H9 (cell line): ENCODE results near the gene MRPL54. TPM values are rescaled to one million over a fixed set of nuclear protein-coding genes. Genes with fewer than 3 reads are reported as not detected.

Source experiments
- DNase-seq: peaks from one replicate; pipeline ENCODE4 v3.0.0-alpha.2; 2017
- H2AFZ ChIP-seq: one replicate; pipeline ENCODE4 v1.6.1; 2013; ENCODE audit warnings: mild to moderate bottlenecking, low read length, control low read depth, moderate library complexity
- H2AK5ac ChIP-seq: 2 replicates; pipeline ENCODE4 v1.6.1; 2013; ENCODE audit warnings: low read length, control low read depth, mixed read lengths; ENCODE audit not compliant: insufficient read length
- H2BK120ac ChIP-seq: one replicate; pipeline ENCODE4 v1.6.1; 2013; ENCODE audit warnings: low read depth, mild to moderate bottlenecking, low read length, control low read depth, inconsistent platforms; ENCODE audit not compliant: poor library complexity, severe bottlenecking
- H2BK12ac ChIP-seq: 2 replicates; pipeline ENCODE4 v1.6.1; 2013; ENCODE audit warnings: low read length, control low read depth, mixed read lengths, low read depth; ENCODE audit not compliant: insufficient read length
- H2BK15ac ChIP-seq: 2 replicates; pipeline ENCODE4 v1.6.1; 2013; ENCODE audit warnings: low read depth, low read length, control low read depth
- H2BK20ac ChIP-seq: one replicate; pipeline ENCODE4 v1.6.1; 2013; ENCODE audit warnings: low read depth, mild to moderate bottlenecking, low read length, control low read depth, inconsistent platforms; ENCODE audit not compliant: poor library complexity, severe bottlenecking
- H2BK5ac ChIP-seq: 2 replicates; pipeline ENCODE4 v1.6.1; 2013; ENCODE audit warnings: low read length, control low read depth, mixed read lengths; ENCODE audit not compliant: insufficient read length
- H3K14ac ChIP-seq: 2 replicates; pipeline ENCODE4 v1.6.1; 2013; ENCODE audit warnings: low read length, control low read depth; ENCODE audit not compliant: insufficient read depth
- H3K18ac ChIP-seq: 2 replicates; pipeline ENCODE4 v1.6.1; 2013; ENCODE audit warnings: low read depth, mild to moderate bottlenecking, mixed read lengths, low read length, control low read depth; ENCODE audit not compliant: insufficient read length
- H3K23ac ChIP-seq: 2 replicates; pipeline ENCODE4 v1.6.1; 2013; ENCODE audit warnings: low read length, control low read depth, mixed read lengths, low read depth; ENCODE audit not compliant: insufficient read length
- H3K23me2 ChIP-seq: 2 replicates; pipeline ENCODE4 v1.6.1; 2013; ENCODE audit warnings: low read depth, mild to moderate bottlenecking, mixed read lengths, low read length, control low read depth; ENCODE audit not compliant: insufficient read length, poor library complexity, severe bottlenecking
- H3K27ac ChIP-seq: 2 replicates; pipeline ENCODE4 v1.5.1; 2013; ENCODE audit warnings: low read length, control low read depth, mixed read lengths, low read depth; ENCODE audit not compliant: insufficient read length
- H3K27me3 ChIP-seq: 2 replicates; pipeline ENCODE4 v1.6.1; 2013; ENCODE audit warnings: low read length, control low read depth, inconsistent platforms; ENCODE audit not compliant: insufficient read depth
- H3K4ac ChIP-seq: 2 replicates; pipeline ENCODE4 v1.6.1; 2013; ENCODE audit warnings: low read depth, mild to moderate bottlenecking, control low read depth, inconsistent platforms, low read length, moderate library complexity
- H3K4me1 ChIP-seq: 2 replicates; pipeline ENCODE4 v1.6.1; 2013; ENCODE audit warnings: low read length, control low read depth, inconsistent platforms; ENCODE audit not compliant: insufficient read depth
- H3K4me2 ChIP-seq: 2 replicates; pipeline ENCODE4 v1.6.1; 2013; ENCODE audit warnings: low read length, control low read depth, mixed read lengths; ENCODE audit not compliant: insufficient read length, insufficient read depth
- H3K56ac ChIP-seq: 2 replicates; pipeline ENCODE4 v1.6.1; 2013; ENCODE audit warnings: low read depth, mild to moderate bottlenecking, mixed read lengths, low read length, control low read depth; ENCODE audit not compliant: insufficient read length
- H3K79me1 ChIP-seq: 2 replicates; pipeline ENCODE4 v1.6.1; 2013; ENCODE audit warnings: low read depth, mild to moderate bottlenecking, moderate library complexity, low read length, control low read depth, inconsistent platforms; ENCODE audit not compliant: insufficient read depth, poor library complexity, severe bottlenecking
- H3K79me2 ChIP-seq: 2 replicates; pipeline ENCODE4 v1.6.1; 2013; ENCODE audit warnings: low read length, control low read depth, inconsistent platforms; ENCODE audit not compliant: insufficient read depth
- H3K9ac ChIP-seq: 2 replicates; pipeline ENCODE4 v1.6.1; 2013; ENCODE audit warnings: low read length, control low read depth, mixed read lengths; ENCODE audit not compliant: insufficient read length; ENCODE audit errors: extremely low read depth
- H3K9me3 ChIP-seq: one replicate; pipeline ENCODE4 v1.6.1; 2013; ENCODE audit warnings: low read depth, low read length, inconsistent platforms; ENCODE audit not compliant: control insufficient read depth
- H3T11ph ChIP-seq: one replicate; pipeline ENCODE4 v1.6.1; 2013; ENCODE audit warnings: mild to moderate bottlenecking, low read length, control low read depth, inconsistent platforms
- H4K20me1 ChIP-seq: one replicate; pipeline ENCODE4 v1.6.1; 2013; ENCODE audit not compliant: control insufficient read depth, insufficient read length, insufficient read depth
- H4K5ac ChIP-seq: 2 replicates; pipeline ENCODE4 v1.6.1; 2013; ENCODE audit warnings: low read depth, mild to moderate bottlenecking, mixed read lengths, low read length, control low read depth; ENCODE audit not compliant: insufficient read length
- H4K8ac ChIP-seq: replicated peaks from 2 replicates; pipeline ENCODE4 v1.6.1; 2013; ENCODE audit warnings: low read length, control low read depth, mixed read lengths, low read depth; ENCODE audit not compliant: insufficient read length
- H4K91ac ChIP-seq: 2 replicates; pipeline ENCODE4 v1.6.1; 2013; ENCODE audit warnings: low read depth, mild to moderate bottlenecking, moderate library complexity, mixed read lengths, low read length, control low read depth; ENCODE audit not compliant: insufficient read length
- H3K27ac Mint-ChIP-seq, 3 experiments: 2 replicates in 2 of 3; 3 replicates in 1 of 3; pipeline ENCODE4 v1.8.0; 2020 to 2021; ENCODE audit warnings: mixed read lengths in 3 of 3, mild to moderate bottlenecking in 1 of 3, moderate library complexity in 1 of 3
- H3K27me3 Mint-ChIP-seq: 2 replicates; pipeline ENCODE4 v1.8.0; 2021; ENCODE audit warnings: low read depth, mild to moderate bottlenecking, moderate library complexity, mixed read lengths
- H3K36me3 Mint-ChIP-seq, 3 experiments: 2 replicates in 2 of 3; 3 replicates in 1 of 3; pipeline ENCODE4 v1.8.0; 2020 to 2021; ENCODE audit warnings: low read depth in 3 of 3, mixed read lengths in 3 of 3; ENCODE audit not compliant: insufficient read depth in 1 of 3
- H3K4me1 Mint-ChIP-seq, 2 experiments: 2 replicates each; pipeline ENCODE4 v1.8.0; 2020; ENCODE audit warnings: mixed read lengths in 2 of 2
- H3K4me3 Mint-ChIP-seq, 2 experiments: 2 replicates in 1 of 2; 3 replicates in 1 of 2; pipeline ENCODE4 v1.8.0; 2020 to 2021; ENCODE audit warnings: mild to moderate bottlenecking in 2 of 2, mixed read lengths in 2 of 2, moderate library complexity in 1 of 2
- H3K9me3 Mint-ChIP-seq, 2 experiments: 2 replicates in 1 of 2; 3 replicates in 1 of 2; pipeline ENCODE4 v1.8.0; 2020; ENCODE audit warnings: mild to moderate bottlenecking in 2 of 2, mixed read lengths in 2 of 2, moderate library complexity in 1 of 2
- WGBS: extraction: QIAGEN DNeasy Blood & Tissue Kit; methylation state at CpG from one replicate; pipeline ENCODE4 v1.1.7; 2013; ENCODE audit warnings: missing lambda C conversion rate, low lambda C conversion rate, mixed read lengths; ENCODE audit not compliant: insufficient read length; ENCODE audit errors: extremely low coverage; 5-methylcytosine and 5-hydroxymethylcytosine counted together
- total RNA-seq: library from RNA; stranded (reverse); gene quantifications from 2 replicates; pipeline ENCODE4 v1.2.1, GENCODE V29; 2021
- TF ChIP-seq, protein P1 (sequence below): fragments of 200-600 bp; sonication (generic); conservative IDR thresholded peaks from 3 replicates; pipeline ENCODE4 v1.8.0; 2021; ENCODE audit warnings: antibody characterized with exemption, mild to moderate bottlenecking

Gene MRPL54
- total RNA-seq, 1 experiment from 2014 or later, result 60.0 TPM

GRCh38 chr19:3751236-3751635 is 11.2 kb upstream of the MRPL54 start:
- Histone ChIP-seq H3K79me2 (no peaks in the 10 kb centered on the region), H2BK120ac (no peak overlapping the region), H2BK5ac (no peak overlapping the region), H3K56ac (no peak overlapping the region), H2AK5ac (no peak overlapping the region), H4K5ac (no peak overlapping the region), H4K20me1 (no peaks in the 10 kb centered on the region), H3K14ac (no peak overlapping the region), H3K27ac (no peak overlapping the region), H3K23me2 (no peaks in the 10 kb centered on the region), H2BK12ac (no peak overlapping the region), H3K4ac (no peak overlapping the region), H3K9ac (no peak overlapping the region), H3K79me1 (no peaks in the 10 kb centered on the region), H3K4me2 (no peak overlapping the region), H3K27me3 (no peaks in the 10 kb centered on the region), H3K4me1 (no peaks in the 10 kb centered on the region), H3K9me3 (no peaks in the 10 kb centered on the region), H3K18ac (no peak overlapping the region), H3K23ac (no peak overlapping the region), H4K91ac (no peak overlapping the region), H2BK20ac (no peak overlapping the region), H2BK15ac (no peak overlapping the region), H2AFZ (no peak overlapping the region), H3T11ph (no peak overlapping the region), H4K8ac (no peak overlapping the region)
- no peak overlapping the region for H3K27ac Mint-ChIP-seq
- no peaks in the 10 kb centered on the region for H3K9me3 Mint-ChIP-seq
- H3K27me3 Mint-ChIP-seq, result no peaks in the 10 kb centered on the region
- H3K36me3 Mint-ChIP-seq, result peaks cover 4 to 32% (median 27%) of the 10 kb centered on the region in 3 experiments; a peak in 6 of 7 replicates
- H3K4me3 Mint-ChIP-seq, result no peak overlapping the region
- TF ChIP-seq, protein P1, sequence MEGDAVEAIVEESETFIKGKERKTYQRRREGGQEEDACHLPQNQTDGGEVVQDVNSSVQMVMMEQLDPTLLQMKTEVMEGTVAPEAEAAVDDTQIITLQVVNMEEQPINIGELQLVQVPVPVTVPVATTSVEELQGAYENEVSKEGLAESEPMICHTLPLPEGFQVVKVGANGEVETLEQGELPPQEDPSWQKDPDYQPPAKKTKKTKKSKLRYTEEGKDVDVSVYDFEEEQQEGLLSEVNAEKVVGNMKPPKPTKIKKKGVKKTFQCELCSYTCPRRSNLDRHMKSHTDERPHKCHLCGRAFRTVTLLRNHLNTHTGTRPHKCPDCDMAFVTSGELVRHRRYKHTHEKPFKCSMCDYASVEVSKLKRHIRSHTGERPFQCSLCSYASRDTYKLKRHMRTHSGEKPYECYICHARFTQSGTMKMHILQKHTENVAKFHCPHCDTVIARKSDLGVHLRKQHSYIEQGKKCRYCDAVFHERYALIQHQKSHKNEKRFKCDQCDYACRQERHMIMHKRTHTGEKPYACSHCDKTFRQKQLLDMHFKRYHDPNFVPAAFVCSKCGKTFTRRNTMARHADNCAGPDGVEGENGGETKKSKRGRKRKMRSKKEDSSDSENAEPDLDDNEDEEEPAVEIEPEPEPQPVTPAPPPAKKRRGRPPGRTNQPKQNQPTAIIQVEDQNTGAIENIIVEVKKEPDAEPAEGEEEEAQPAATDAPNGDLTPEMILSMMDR, result no peak
- no peak for DNase-seq
- no CpG with 5 or more reads among the region's 30 CpGs for WGBS
- no peaks in the 10 kb centered on the region for H3K4me1 Mint-ChIP-seq
